HepG2 (cell line): Measurements from ENCODE around the gene CFH. TPM values are rescaled to one million over a fixed set of nuclear protein-coding genes. Genes with fewer than 3 reads are reported as not detected.

Experiments used
- ATAC-seq: fragments of 200-7000 bp; cut with Tn5 transposase; 3 replicates; pipeline ENCODE4 v1.9.1; 2020; ENCODE audit warnings: mild to moderate bottlenecking, moderate library complexity
- BruUV-seq: library from RNA; stranded (reverse); fragments of 400-500 nt; replicated peaks from 2 replicates; lab custom pipeline; 2021; lab: Mats Ljungman, UMichigan
- CTCF ChIA-PET: fragments of 300-600 bp; formaldehyde crosslinking; extraction: SDS; loops from one replicate; lab custom pipeline; 2021; ENCODE audit warnings: low total read pairs, inconsistent platforms, low intra/inter-chr PET ratio; lab: Yijun Ruan, JAX
- POLR2A ChIA-PET: fragments of 350-600 bp; sonication (Branson Sonifier 250); formaldehyde crosslinking; loops from one replicate; lab custom pipeline; 2020; ENCODE audit warnings: antibody characterized with exemption, inconsistent platforms; lab: Yijun Ruan, JAX
- DNase-seq: peaks from one replicate; pipeline ENCODE4 v3.0.0-alpha.2; 2015; ENCODE audit warnings: low spot score
- FAIRE-seq: peaks from 3 replicates; lab custom pipeline; 2011; peaks lifted over from hg19 to GRCh38; lab: Jason Lieb, UNC
- H2AFZ ChIP-seq: one replicate; pipeline ENCODE4 v1.6.1; 2011; ENCODE audit warnings: low read length, inconsistent platforms
- H3K27ac ChIP-seq: fragments of 300-600 bp; 3 replicates; pipeline ENCODE4 v1.8.0; 2011; ENCODE audit warnings: mixed run types, mild to moderate bottlenecking, mixed read lengths, low read length, inconsistent platforms; ENCODE audit not compliant: insufficient read depth; ENCODE audit errors: extremely low read length
- H3K27me3 ChIP-seq, 2 experiments: fragments of 200-600 bp in 1 of 2; 2 replicates in 1 of 2; 3 replicates in 1 of 2; pipeline versions ENCODE4 v1.6.0 to v1.8.0; 2011; ENCODE audit warnings: low read length in 2 of 2, mild to moderate bottlenecking in 2 of 2, moderate library complexity in 2 of 2, inconsistent platforms in 1 of 2; ENCODE audit not compliant: insufficient read depth in 2 of 2, control insufficient read depth in 1 of 2
- H3K36me3 ChIP-seq, 2 experiments: fragments of 200-600 bp in 1 of 2; replicated peaks in 1 of 2; 2 replicates in 1 of 2; 3 replicates in 1 of 2; pipeline versions ENCODE4 v1.5.1 to v1.8.0; 2011; ENCODE audit warnings: low read length in 2 of 2, inconsistent platforms in 1 of 2; ENCODE audit not compliant: insufficient read depth in 2 of 2, control insufficient read depth in 1 of 2
- H3K4me1 ChIP-seq: 2 replicates; pipeline ENCODE4 v1.5.1; 2012; ENCODE audit warnings: low read length, inconsistent platforms; ENCODE audit not compliant: insufficient read depth
- H3K4me2 ChIP-seq: 2 replicates; pipeline ENCODE4 v1.6.0; 2011; ENCODE audit warnings: low read depth, low read length, inconsistent platforms
- H3K4me3 ChIP-seq, 3 experiments: fragments of 200-600 bp in 1 of 3; sonication (generic), shearing (Covaris generic) in 1 of 3; replicated peaks in 1 of 3; 2 replicates each; pipeline ENCODE4 v1.5.1; 2011 to 2016; ENCODE audit warnings: low read length in 3 of 3, inconsistent platforms in 2 of 3, low read depth in 2 of 3, mild to moderate bottlenecking in 2 of 3, control low read depth in 1 of 3, mixed read lengths in 1 of 3; ENCODE audit not compliant: insufficient read depth in 1 of 3
- H3K79me2 ChIP-seq: one replicate; pipeline ENCODE4 v1.6.1; 2011; ENCODE audit warnings: low read length, inconsistent platforms; ENCODE audit not compliant: insufficient read depth
- H3K9ac ChIP-seq: 2 replicates; pipeline ENCODE4 v1.6.0; 2011; ENCODE audit warnings: mild to moderate bottlenecking, low read depth, low read length, inconsistent platforms; ENCODE audit not compliant: insufficient read depth
- H3K9me3 ChIP-seq: 2 replicates; pipeline ENCODE4 v1.5.1; 2012; ENCODE audit warnings: mild to moderate bottlenecking, low read length
- H4K20me1 ChIP-seq: 2 replicates; pipeline ENCODE4 v1.6.0; 2011; ENCODE audit warnings: inconsistent platforms, mild to moderate bottlenecking, low read length, moderate library complexity; ENCODE audit not compliant: insufficient read depth
- BRD4 ChIP-seq: sonication (generic); formaldehyde crosslinking; IDR thresholded peaks from 2 replicates; pipeline ENCODE4 v1.4.0; 2020; ENCODE audit warnings: missing genetic modification reagents
- GZF1 ChIP-seq: sonication (generic); formaldehyde crosslinking; IDR thresholded peaks from 2 replicates; pipeline ENCODE4 v1.5.1; 2020; ENCODE audit warnings: mild to moderate bottlenecking, missing genetic modification reagents
- SMYD3 ChIP-seq: sonication (generic); formaldehyde crosslinking; IDR thresholded peaks from 2 replicates; pipeline ENCODE4 v1.8.1; 2023; ENCODE audit warnings: mild to moderate bottlenecking, missing genetic modification reagents
- ZNF264 ChIP-seq: sonication (generic); formaldehyde crosslinking; IDR thresholded peaks from 2 replicates; pipeline ENCODE4 v1.4.0; 2020; ENCODE audit warnings: missing genetic modification reagents
- ZNF367 ChIP-seq: sonication (generic); formaldehyde crosslinking; IDR thresholded peaks from 2 replicates; pipeline ENCODE4 v1.4.0; 2020; ENCODE audit warnings: missing genetic modification reagents, borderline replicate concordance
- in situ Hi-C: cut with HindIII; loops from 2 replicates; pipeline ENCODE4 v1.10.0; 2017; ENCODE audit warnings: low pct_unique_long_range_greater_than_20kb; ENCODE audit not compliant: extremely low pct_ligation_motif_present
- intact Hi-C: fragments of 100-400 bp; cut with micrococcal nuclease; formaldehyde crosslinking; loops from one replicate; pipeline ENCODE4 v1.10.0; 2022; ENCODE audit not compliant: unreplicated experiment
- polyA plus RNA-seq, 8 experiments: library from polyadenylated mRNA; depleted of rRNA in 3 of 8; stranded (reverse) in 7 of 8; unstranded in 1 of 8; fragments of >200 nt; fragmentation: Illumina TruSeq in 4 of 8; extraction: Trizol in 4 of 8; gene quantifications; 2 replicates each; pipeline versions ENCODE4 v1.2.1 to v1.2.3, GENCODE V29; 2011 to 2016; ENCODE audit warnings: low read depth in 4 of 8, missing spikeins in 1 of 8, mixed read lengths in 1 of 8; ENCODE audit not compliant: insufficient read depth in 1 of 8
- total RNA-seq, 5 experiments: library from RNA; depleted of rRNA; stranded (reverse); fragments of >200 nt; fragmentation: Illumina TruSeq; extraction: Trizol; gene quantifications; 2 replicates each; pipeline ENCODE4 v1.2.3, GENCODE V29; 2016; ENCODE audit warnings: low read depth in 1 of 5
- TF ChIP-seq, protein P1 (sequence below): sonication (generic); formaldehyde crosslinking; IDR thresholded peaks from 2 replicates; pipeline ENCODE4 v1.5.1; 2020; ENCODE audit warnings: missing genetic modification reagents, mild to moderate bottlenecking, borderline replicate concordance
- TF ChIP-seq, protein P2 (sequence below): IDR thresholded peaks from 2 replicates; pipeline ENCODE4 v1.6.1; 2012; ENCODE audit warnings: low read depth, low read length, improper control_type of control experiment
- TF ChIP-seq, protein P3 (sequence below): sonication (generic); formaldehyde crosslinking; IDR thresholded peaks from 2 replicates; pipeline ENCODE4 v1.5.0; 2020; ENCODE audit warnings: mild to moderate bottlenecking, missing genetic modification reagents, borderline replicate concordance

Gene CFH
- total and polyA plus RNA-seq, 2 of the 13 experiments (the other 11 are each of a cell fraction or from before 2014, with no cell fraction given), result not detected

DNA sequence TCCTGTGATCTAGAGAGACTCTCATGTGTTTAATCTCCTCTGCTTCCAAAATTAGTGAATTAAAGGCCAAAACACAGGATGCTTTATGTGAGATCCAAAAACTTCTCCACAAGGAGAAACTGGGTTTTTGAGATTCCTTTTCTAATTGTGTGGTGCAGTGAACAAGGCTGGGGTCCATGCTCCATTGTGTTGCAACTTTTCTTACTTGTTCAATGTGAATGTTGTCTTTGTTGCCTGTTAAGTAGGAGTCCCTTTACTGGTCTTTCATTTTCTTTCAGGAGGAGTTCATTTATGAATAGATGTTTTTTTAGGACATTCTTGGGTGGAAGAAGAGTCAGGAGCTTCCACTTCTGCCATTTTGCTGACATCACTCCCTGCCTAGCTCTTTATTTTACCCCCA is 82.2 kb downstream of the CFH start:
- DNase-seq (no peak), FAIRE-seq (no peak), ATAC-seq (no peak)
- CTCF ChIA-PET, result no interaction called here
- Histone ChIP-seq H3K36me3 (no peaks in the 10 kb centered on the region), H3K4me1 (no peaks in the 10 kb centered on the region), H2AFZ (no peak overlapping the region), H3K4me2 (no peak overlapping the region), H4K20me1 (no peaks in the 10 kb centered on the region), H3K4me3 (no peak overlapping the region), H3K9me3 (peaks cover 13% of the 10 kb centered on the region), H3K27me3 (no peaks in the 10 kb centered on the region; a peak in 1 of 5 replicates), H3K79me2 (no peaks in the 10 kb centered on the region), H3K27ac (no peak overlapping the region), H3K9ac (no peak overlapping the region)
- no peak for TF ChIP-seq ZNF367 (CRISPR knock-in tag)
- no peak for TF ChIP-seq SMYD3
- TF ChIP-seq GZF1, result no peak
- TF ChIP-seq, protein P1, sequence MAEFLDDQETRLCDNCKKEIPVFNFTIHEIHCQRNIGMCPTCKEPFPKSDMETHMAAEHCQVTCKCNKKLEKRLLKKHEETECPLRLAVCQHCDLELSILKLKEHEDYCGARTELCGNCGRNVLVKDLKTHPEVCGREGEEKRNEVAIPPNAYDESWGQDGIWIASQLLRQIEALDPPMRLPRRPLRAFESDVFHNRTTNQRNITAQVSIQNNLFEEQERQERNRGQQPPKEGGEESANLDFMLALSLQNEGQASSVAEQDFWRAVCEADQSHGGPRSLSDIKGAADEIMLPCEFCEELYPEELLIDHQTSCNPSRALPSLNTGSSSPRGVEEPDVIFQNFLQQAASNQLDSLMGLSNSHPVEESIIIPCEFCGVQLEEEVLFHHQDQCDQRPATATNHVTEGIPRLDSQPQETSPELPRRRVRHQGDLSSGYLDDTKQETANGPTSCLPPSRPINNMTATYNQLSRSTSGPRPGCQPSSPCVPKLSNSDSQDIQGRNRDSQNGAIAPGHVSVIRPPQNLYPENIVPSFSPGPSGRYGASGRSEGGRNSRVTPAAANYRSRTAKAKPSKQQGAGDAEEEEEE (CRISPR knock-in tag), result no peak
- TF ChIP-seq, protein P2, sequence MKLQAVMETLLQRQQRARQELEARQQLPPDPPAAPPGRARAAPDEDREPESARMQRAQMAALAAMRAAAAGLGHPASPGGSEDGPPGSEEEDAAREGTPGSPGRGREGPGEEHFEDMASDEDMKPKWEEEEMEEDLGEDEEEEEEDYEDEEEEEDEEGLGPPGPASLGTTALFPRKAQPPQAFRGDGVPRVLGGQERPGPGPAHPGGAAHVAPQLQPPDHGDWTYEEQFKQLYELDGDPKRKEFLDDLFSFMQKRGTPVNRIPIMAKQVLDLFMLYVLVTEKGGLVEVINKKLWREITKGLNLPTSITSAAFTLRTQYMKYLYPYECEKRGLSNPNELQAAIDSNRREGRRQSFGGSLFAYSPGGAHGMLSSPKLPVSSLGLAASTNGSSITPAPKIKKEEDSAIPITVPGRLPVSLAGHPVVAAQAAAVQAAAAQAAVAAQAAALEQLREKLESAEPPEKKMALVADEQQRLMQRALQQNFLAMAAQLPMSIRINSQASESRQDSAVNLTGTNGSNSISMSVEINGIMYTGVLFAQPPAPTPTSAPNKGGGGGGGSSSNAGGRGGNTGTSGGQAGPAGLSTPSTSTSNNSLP, result no peak
- TF ChIP-seq ZNF264, result no peak
- no peak for TF ChIP-seq BRD4 (CRISPR knock-in tag)
- TF ChIP-seq, protein P3, sequence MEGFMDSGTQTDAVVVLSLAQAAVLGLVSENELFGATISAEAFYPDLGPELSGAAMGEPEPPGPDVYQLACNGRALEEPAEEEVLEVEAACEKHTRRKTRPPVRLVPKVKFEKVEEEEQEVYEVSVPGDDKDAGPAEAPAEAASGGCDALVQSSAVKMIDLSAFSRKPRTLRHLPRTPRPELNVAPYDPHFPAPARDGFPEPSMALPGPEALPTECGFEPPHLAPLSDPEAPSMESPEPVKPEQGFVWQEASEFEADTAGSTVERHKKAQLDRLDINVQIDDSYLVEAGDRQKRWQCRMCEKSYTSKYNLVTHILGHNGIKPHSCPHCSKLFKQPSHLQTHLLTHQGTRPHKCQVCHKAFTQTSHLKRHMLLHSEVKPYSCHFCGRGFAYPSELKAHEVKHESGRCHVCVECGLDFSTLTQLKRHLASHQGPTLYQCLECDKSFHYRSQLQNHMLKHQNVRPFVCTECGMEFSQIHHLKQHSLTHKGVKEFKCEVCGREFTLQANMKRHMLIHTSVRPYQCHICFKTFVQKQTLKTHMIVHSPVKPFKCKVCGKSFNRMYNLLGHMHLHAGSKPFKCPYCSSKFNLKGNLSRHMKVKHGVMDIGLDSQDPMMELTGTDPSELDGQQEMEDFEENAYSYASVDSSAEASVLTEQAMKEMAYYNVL (CRISPR knock-in tag), result no peak
- no TSS peak for BruUV-seq
- POLR2A ChIA-PET, result no interaction called here
- intact Hi-C loops, result no loop called here
- in situ Hi-C loops, result loop anchor here (25.0 kb wide), 2 partner anchors 328 to 628 kb away; partner anchors contain the start of gene F13B
